ENCODE data around the gene LINC00237.

Gene LINC00237

GRCh38 chr20:21046413-21047070 is 59.6 kb downstream of the LINC00237 start:
- DNase-seq (ENCODE audit: low spot score): no peak
